ENCODE results near the gene HES6. TPM values are rescaled to one million over a fixed set of nuclear protein-coding genes. Genes with fewer than 3 reads are reported as not detected.

Gene HES6
- total RNA-seq, 1 donor from 2014 or later = 8.6 TPM

- intact Hi-C loops (cut with DNase I) = loop anchor here (1.0 kb wide), 1 partner anchor 402 kb away; no protein-coding TSS in a partner anchor
- Histone ChIP-seq H3K27ac (peak overlapping the region; percentile 78), H3K4me3 (no peak overlapping the region), H3K9me3 (no peaks in the 10 kb centered on the region), H3K36me3 (peaks cover 0 to 42% of the 10 kb centered on the region in 2 donors), H3K4me1 (peaks cover 26% of the 10 kb centered on the region), H3K27me3 (no peaks in the 10 kb centered on the region)
- no peak for DNase-seq (ENCODE audit: extremely low spot score in 2 of 2)
- TF ChIP-seq POLR2A (IDR thresholded peaks at IDR 0.05) (no peak), CTCF (IDR thresholded peaks at IDR 0.05) (peak; percentile 52 to 87 (median 60)), POLR2AphosphoS5 (IDR thresholded peaks at IDR 0.05; ENCODE audit: insufficient read depth in 1 of 2, low read depth in 1 of 2) (peak; percentile 26 to 64)
Measured at GRCh38 chr2:238263204-238264071, 23.6 kb upstream of the HES6 start.

GRCh38 chr2:238262496-238263122 is 22.8 kb upstream of the HES6 start:
- Histone ChIP-seq H3K27ac (peak overlapping the region; percentile 78), H3K9me3 (no peaks in the 10 kb centered on the region), H3K4me3 (no peak overlapping the region), H3K36me3 (peaks cover 0 to 42% of the 10 kb centered on the region in 2 donors), H3K4me1 (peaks cover 26% of the 10 kb centered on the region), H3K27me3 (no peaks in the 10 kb centered on the region)
- DNase-seq (ENCODE audit: extremely low spot score in 2 of 2) = no peak
- TF ChIP-seq CTCF (IDR thresholded peaks at IDR 0.05) (peak in 1 of 3 experiments; percentile 3), POLR2A (IDR thresholded peaks at IDR 0.05) (no peak)
- intact Hi-C loops (cut with DNase I) = no loop called here

GRCh38 chr2:238261718-238262375 is 22.0 kb upstream of the HES6 start:
- Histone ChIP-seq H3K9me3 (no peaks in the 10 kb centered on the region), H3K27ac (peak overlapping the region; percentile 78), H3K36me3 (peaks cover 0 to 50% of the 10 kb centered on the region in 2 donors), H3K27me3 (no peaks in the 10 kb centered on the region), H3K4me3 (no peak overlapping the region), H3K4me1 (peaks cover 26% of the 10 kb centered on the region)
- intact Hi-C loops (cut with DNase I) = no loop called here
- DNase-seq (ENCODE audit: extremely low spot score in 2 of 2) = no peak
- no peak for TF ChIP-seq POLR2AphosphoS5 (IDR thresholded peaks at IDR 0.05; ENCODE audit: insufficient read depth in 1 of 2, low read depth in 1 of 2)
- TF ChIP-seq CTCF (IDR thresholded peaks at IDR 0.05) = no peak
- no peak for TF ChIP-seq POLR2A (IDR thresholded peaks at IDR 0.05)

GRCh38 chr2:238260883-238261282 is 21.0 kb upstream of the HES6 start:
- intact Hi-C loops (cut with DNase I) = no loop called here
- Histone ChIP-seq H3K27ac (no peak overlapping the region), H3K4me1 (peaks cover 26% of the 10 kb centered on the region), H3K36me3 (peaks cover 0 to 59% of the 10 kb centered on the region in 2 donors), H3K9me3 (no peaks in the 10 kb centered on the region), H3K4me3 (no peak overlapping the region), H3K27me3 (no peaks in the 10 kb centered on the region)
- TF ChIP-seq CTCF (IDR thresholded peaks at IDR 0.05) (no peak), POLR2A (IDR thresholded peaks at IDR 0.05) (no peak), POLR2AphosphoS5 (IDR thresholded peaks at IDR 0.05; ENCODE audit: insufficient read depth in 1 of 2, low read depth in 1 of 2) (no peak)
- DNase-seq (ENCODE audit: extremely low spot score in 2 of 2) = no peak

Measured in vagina (tissue), 2 donors.